Ishikawa (cell line): ENCODE results near the gene ACO2.

Experiments
- CEBPB ChIP-seq: IDR thresholded peaks from 2 replicates; pipeline ENCODE4 v1.6.1; 2012
- EGR1 ChIP-seq: IDR thresholded peaks from 2 replicates; pipeline ENCODE4 v1.6.1; 2012
- EP300 ChIP-seq: IDR thresholded peaks from 2 replicates; pipeline ENCODE4 v1.6.1; 2012; ENCODE audit warnings: borderline replicate concordance
- FOXM1 ChIP-seq: IDR thresholded peaks from 2 replicates; pipeline ENCODE4 v1.6.1; 2012; ENCODE audit warnings: low read depth, borderline replicate concordance
- RAD21 ChIP-seq: IDR thresholded peaks from 2 replicates; pipeline ENCODE4 v1.6.1; 2012; ENCODE audit warnings: low read depth
- TAF1 ChIP-seq: IDR thresholded peaks from 2 replicates; pipeline ENCODE4 v1.6.1; 2012; ENCODE audit warnings: low read depth, mild to moderate bottlenecking
- YY1 ChIP-seq: IDR thresholded peaks from 2 replicates; pipeline ENCODE4 v1.6.1; 2012; ENCODE audit warnings: low read depth
- ZBTB7A ChIP-seq: IDR thresholded peaks from 2 replicates; pipeline ENCODE4 v1.6.1; 2012; ENCODE audit warnings: low read depth
- TF ChIP-seq, protein P1 (sequence below): IDR thresholded peaks from 2 replicates; pipeline ENCODE4 v1.6.1; 2012; ENCODE audit warnings: low read depth, mild to moderate bottlenecking
- TF ChIP-seq, protein P2 (sequence below): IDR thresholded peaks from 2 replicates; pipeline ENCODE4 v1.6.1; 2012

DNA sequence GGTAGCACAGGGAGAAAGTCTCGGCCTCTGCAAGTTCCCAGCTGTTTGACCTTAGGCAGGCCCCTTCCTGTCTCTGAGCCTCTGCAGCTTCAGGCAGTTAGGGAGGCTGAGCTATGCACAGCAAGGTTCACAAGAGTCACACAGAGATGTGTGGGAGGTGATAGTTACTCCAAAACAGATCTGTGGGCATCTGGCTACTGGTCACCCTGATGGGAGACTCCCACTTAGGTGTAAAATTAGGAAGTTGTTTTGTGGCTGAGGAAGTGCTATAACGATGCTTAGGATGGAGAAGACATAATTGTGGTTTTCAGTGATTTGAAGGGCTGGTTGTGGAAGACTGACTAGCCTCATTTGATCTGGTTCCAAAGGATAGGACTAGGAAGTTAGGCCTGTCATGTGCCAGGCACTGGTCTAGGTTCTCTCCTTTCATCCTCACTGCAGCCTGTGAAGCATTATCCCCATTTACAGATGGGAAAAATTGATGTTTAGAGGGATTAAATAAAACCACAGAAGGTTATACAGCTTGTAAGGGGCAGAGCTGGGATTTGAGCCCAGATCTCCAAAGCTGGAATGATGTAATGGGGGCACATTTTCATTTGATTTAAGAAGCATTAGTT lies 13.5 kb downstream of the ACO2 start:
- TF ChIP-seq ZBTB7A (no peak), FOXM1 (no peak), EP300 (no peak), EGR1 (no peak), TAF1 (no peak), YY1 (no peak), CEBPB (no peak), RAD21 (no peak)
- TF ChIP-seq, protein P1, sequence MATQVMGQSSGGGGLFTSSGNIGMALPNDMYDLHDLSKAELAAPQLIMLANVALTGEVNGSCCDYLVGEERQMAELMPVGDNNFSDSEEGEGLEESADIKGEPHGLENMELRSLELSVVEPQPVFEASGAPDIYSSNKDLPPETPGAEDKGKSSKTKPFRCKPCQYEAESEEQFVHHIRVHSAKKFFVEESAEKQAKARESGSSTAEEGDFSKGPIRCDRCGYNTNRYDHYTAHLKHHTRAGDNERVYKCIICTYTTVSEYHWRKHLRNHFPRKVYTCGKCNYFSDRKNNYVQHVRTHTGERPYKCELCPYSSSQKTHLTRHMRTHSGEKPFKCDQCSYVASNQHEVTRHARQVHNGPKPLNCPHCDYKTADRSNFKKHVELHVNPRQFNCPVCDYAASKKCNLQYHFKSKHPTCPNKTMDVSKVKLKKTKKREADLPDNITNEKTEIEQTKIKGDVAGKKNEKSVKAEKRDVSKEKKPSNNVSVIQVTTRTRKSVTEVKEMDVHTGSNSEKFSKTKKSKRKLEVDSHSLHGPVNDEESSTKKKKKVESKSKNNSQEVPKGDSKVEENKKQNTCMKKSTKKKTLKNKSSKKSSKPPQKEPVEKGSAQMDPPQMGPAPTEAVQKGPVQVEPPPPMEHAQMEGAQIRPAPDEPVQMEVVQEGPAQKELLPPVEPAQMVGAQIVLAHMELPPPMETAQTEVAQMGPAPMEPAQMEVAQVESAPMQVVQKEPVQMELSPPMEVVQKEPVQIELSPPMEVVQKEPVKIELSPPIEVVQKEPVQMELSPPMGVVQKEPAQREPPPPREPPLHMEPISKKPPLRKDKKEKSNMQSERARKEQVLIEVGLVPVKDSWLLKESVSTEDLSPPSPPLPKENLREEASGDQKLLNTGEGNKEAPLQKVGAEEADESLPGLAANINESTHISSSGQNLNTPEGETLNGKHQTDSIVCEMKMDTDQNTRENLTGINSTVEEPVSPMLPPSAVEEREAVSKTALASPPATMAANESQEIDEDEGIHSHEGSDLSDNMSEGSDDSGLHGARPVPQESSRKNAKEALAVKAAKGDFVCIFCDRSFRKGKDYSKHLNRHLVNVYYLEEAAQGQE, result no peak
- TF ChIP-seq, protein P2, sequence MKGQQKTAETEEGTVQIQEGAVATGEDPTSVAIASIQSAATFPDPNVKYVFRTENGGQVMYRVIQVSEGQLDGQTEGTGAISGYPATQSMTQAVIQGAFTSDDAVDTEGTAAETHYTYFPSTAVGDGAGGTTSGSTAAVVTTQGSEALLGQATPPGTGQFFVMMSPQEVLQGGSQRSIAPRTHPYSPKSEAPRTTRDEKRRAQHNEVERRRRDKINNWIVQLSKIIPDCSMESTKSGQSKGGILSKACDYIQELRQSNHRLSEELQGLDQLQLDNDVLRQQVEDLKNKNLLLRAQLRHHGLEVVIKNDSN, result no peak
